ENCODE data around the gene DAG1.
"Not testable (repeated sequence)": the region's sequence is repeated elsewhere in the genome, so short reads cannot be mapped to it uniquely, and the experiment has no call there.

DAG1 gene

DNA sequence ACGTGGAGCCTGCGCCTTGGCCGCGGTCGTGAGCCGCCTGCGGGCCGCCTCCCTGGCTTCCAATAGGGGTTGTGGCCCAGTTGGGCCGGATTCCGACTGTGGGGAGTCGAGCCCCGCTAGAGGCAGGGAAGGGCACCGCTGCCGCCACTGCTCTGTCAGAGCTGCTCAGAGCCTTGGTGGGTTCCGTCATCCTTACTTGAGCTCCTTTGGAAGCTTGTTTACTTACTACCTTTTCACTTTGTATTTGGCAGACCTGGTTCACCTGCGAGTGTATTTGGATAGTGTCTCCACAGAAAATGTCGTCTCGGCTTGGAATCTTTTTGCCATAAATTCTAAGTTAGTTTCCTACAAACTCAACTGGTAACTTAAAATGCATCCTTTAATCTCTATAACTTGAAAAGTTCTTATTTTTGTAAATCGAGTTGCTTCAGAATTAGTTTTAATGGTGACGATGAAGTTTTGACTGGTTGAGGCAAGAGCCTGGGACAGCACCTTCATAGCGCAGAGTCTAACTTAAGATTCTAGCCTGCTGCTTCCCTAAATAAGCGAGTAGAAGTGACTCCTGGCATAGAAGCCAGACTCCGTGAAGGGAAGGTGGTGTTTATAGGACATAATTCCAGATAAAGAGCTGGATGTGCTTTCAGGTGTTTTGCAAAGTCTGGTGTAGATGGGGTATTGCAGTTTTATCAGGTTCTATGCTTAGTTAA is 800 bp downstream of the DAG1 start:
- DNase-seq (ENCODE audit: low read depth in 2 of 2): no peak

DNA sequence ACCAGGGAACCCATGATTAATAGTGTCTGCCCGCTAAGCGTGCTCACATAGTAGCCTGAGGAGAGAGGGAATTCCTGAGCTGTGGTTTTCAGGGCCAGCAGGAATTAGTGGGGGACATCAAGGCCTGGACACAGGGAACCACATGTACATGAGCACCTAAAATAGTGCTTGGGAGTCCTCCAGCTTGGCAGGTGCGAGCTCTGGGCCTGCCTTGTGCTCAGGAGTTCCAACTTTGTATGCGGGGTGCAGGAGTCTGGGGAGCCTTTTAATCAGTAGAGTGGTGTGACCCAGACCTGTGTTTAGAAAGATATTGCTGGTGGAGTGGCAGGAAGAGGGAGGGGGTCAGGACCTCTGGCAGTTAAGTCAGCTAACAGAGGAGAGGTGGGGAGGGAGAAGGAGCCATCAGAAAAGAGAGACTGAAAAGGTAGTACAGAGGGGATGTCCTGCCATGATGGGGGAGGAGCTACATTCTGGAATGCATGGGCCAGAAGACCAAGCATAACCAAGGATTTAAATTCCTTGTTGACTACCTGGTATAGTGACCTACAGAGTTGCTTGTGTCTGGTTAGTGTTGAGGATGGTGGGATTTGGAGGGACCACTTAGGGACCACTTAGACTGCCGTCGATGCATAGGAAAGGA is 1.9 kb downstream of the DAG1 start:
- DNase-seq (ENCODE audit: low read depth in 2 of 2): no peak

DNA sequence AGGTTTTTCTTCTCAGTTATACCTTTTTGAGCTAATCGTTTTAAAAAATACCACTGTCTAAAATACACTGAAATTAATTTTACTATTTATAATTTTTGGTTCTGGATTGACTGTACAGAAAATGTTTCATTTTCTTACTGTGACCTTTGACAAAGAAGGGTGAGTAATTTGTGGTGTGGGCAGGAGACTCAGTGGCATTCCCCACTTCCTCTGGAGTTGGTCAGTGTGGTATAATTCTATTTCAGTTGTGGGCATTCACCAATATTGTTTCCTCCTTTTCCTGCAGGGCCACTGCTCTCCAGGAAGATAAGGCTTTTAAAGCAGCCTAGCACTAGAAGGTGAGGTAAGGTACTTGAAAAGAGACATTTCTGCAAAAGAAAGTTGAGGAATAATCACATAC is 6.5 kb downstream of the DAG1 start:
- DNase-seq (ENCODE audit: low read depth in 2 of 2): no peak

DNA sequence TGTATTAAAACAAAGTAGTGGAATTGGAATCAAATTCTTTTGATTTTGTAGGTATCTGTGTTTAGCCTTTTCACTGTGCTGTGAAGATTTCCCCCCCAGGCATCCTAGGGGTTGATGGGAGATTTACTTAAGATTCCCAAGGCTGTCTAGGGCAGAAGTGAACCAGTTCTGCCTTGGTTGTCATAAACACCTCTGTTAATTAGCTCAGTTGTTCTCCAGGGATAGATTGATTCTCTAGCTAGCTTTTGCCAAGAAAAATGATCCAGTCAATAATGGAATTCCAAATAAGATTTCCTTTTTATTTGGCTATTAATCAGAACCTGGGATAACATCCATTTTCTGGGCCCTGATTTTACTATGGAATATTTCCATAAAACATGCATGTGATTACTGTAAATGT is 12.7 kb downstream of the DAG1 start:
- no peak for DNase-seq (ENCODE audit: low read depth in 2 of 2)

DNA sequence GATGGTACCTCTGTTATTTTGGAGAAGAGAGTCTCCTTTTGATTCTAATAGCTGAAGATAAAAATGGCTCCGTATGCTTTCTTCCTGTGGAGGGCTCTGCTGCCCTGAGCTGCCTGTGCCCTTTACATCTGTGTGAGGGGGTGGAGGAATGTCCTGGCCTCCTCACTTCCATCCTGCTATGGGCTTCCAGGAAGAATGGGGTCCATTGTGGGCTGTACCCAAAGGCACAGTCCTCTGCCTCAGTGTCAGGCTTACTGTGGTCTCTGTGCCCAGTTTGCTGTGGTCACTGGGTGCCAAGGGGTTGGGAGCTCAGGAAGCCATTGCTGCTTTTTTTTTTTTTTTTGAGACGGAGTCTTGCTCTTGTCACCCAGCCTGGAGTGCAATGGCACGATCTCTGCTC is 14.4 kb downstream of the DAG1 start:
- no peak for DNase-seq (ENCODE audit: low read depth in 2 of 2)

DNA sequence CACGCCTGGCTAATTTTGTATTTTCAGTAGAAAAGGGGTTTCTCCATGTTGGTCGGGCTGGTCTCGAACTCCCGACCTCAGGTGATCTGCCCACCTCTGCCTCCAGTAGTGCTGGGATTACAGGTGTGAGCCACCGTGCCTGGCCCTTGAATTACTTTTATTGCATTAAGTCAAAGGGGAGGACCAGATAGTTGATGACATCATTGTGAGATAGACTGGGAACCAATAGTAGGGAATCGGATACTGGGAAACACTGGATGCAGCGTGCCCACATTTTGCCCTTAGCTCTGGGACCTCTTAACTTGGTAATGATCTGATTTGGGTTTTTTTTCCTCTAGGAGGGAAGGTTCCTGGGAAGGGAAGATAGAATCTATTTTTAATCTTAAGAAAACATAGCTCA is 19.2 kb downstream of the DAG1 start:
- no peak for DNase-seq (ENCODE audit: low read depth in 2 of 2)

GRCh38 chr3:49492969-49493368 is 22.9 kb downstream of the DAG1 start:
- DNase-seq (ENCODE audit: low read depth in 2 of 2): no peak

GRCh38 chr3:49493901-49494300 is 23.8 kb downstream of the DAG1 start:
- no peak for DNase-seq (ENCODE audit: low read depth in 2 of 2)

DNA sequence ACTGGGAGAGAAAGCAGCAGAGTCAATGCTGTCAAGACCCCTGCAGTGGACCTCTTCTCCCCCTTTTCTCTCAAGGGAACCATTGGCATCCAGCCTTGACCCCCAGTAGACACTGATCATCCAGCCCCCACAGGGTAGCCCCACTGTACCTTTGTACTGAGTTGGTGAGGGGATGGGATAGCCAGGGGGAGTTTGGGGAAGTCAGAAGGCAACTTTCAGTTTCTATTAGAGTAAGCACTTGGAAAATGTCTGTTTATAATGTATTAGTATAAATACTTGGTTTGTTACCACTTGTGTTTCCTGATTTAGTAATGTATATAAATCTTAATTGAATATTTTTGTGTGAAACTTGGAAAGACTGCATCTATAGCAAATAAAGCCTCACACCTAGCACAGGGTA is 25.0 kb downstream of the DAG1 start:
- no peak for DNase-seq (ENCODE audit: low read depth in 2 of 2)

- DNase-seq (ENCODE audit: low read depth in 2 of 2): not testable (repeated sequence)
These were observed 26.8 kb downstream of the DAG1 start for GRCh38 chr3:49496845-49497244.

- DNase-seq (ENCODE audit: low read depth in 2 of 2): no peak
These were observed 27.5 kb downstream of the DAG1 start for GRCh38 chr3:49497606-49498005.

- DNase-seq (ENCODE audit: low read depth in 2 of 2): no peak
These were observed 28.2 kb downstream of the DAG1 start for GRCh38 chr3:49498239-49498638.

DNA sequence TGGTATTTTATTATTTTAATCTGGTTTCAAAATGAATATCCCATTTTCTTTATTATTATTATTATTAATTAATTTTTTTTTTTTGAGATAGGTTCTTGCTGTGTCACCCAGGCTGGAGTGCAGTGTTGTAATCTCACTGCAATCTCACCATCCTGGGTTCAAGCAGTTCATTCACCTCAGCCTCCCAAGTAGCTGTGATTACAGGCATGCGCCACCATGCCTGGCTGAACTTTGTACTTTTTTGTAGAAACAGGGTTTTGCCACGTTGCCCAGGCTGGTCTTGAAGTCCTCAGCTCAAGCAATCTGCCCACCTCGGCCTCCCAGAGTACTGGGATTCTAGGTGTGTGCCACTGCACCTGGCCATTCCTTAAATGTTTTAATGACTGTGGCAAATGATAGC is 28.6 kb downstream of the DAG1 start:
- DNase-seq (ENCODE audit: low read depth in 2 of 2): no peak

DNA sequence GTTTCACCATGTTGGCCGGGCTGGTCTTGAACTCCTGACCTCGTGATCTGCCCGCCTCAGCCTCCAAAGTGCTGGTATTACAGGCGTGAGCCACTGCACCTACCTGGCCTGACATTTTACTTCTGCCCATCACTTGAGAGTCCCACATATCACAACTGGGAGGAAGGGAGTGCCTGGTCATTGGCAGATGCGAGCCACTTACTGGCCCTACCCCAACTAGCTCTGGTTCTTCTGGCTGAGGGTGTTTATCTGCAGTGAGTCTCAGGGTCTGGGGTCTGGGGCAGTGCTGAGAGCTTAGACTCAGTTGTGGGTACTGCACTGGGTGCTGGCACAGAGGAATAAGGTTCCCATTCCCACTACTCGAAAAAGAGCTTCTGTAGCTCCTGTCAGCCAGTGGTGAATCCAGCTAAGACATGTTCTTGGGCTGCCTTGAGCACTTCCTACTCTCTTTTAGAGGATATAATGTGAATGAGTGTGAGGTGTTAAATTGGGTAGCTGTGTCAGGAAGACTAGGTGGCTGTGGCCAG is 30.2 kb downstream of the DAG1 start:
- DNase-seq (ENCODE audit: low read depth in 2 of 2): no peak

DNA sequence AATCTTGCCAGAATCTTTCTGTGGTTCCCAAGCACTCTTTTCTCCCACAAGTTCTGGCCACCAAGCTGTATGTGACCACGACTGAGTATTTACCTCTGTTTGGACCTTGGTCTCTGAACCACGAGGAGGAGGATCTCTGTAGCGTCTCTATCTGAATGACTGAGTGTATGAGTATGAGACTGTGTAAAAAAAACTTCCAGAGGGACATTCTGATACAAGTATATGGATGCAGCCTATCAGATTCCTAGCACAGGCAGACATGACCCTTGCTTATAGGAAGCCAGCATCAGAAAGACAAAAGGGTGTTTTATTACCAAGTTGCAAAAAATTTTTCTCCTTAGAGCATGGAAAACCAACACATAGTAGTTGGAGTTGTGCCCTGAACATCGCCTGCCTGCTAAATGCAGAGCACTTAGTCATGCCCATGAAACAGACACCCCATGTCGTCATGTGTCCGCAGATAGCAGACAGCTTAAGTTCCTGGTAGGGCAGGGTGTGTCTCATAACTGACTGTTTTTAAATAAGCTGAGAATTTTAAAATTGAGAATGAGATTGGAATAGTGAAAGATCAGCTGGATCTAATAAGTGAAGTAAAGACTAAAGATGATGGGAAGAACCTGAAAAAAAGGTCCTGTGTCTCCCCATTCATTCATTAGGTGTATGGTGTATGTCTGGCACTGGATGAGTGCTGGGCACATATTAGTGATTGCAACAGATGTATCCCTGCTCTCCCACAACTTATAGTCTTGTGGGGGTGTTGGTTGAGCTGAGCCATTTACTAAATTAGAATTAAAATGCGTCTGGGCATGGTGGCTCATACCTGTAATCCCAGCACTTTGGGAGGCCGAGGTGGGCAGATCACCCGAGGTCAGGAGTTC is 30.9 kb downstream of the DAG1 start:
- no peak for DNase-seq (ENCODE audit: low read depth in 2 of 2)

- DNase-seq (ENCODE audit: low read depth in 2 of 2): no peak
These were observed 31.8 kb downstream of the DAG1 start for GRCh38 chr3:49501842-49502241.

DNA sequence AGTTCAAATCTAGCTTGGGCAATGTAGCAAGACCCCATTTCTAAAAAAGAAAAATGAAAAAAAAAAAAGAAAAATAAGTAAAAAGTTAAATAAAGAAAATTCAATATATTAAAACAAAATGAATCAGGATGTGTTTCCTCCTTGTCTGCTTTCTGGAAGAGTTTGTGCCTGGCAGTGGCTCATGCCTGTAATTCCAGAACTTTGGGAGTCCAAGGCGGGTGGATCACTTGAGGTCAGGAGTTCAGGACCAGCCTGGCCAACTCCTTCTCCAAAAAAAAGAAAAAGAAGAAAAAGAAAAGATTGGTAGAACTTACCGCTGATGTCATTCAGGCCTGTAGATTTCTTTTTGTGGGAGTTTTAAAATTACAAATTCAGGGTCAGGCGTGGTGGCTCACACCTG is 36.8 kb downstream of the DAG1 start:
- DNase-seq (ENCODE audit: low read depth in 2 of 2): no peak

DNA sequence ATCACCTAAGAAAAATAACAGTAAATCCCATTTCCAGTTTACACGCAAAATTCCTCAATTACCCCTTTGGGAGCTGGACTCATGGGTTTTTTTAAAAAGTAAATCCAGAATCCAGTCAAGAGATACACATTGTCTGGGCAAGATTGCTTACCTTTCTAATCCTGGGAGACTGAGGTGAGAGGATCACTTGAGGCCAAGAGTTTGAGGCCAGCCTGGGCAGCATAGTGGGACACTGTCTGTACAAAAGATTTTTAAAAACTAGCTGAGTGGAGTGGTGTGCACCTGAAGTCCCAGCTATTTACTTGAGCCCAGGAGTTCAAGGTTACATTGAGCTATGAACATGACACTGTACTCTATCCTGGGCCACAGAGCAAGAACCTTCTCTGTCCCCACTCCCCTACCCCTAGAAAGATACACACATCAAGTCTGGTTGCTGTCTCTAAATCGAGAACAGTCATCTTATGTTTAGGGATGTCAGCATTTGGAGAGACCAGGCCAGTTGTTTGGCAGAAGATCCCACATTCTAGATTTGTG is 39.0 kb downstream of the DAG1 start:
- DNase-seq (ENCODE audit: low read depth in 2 of 2): no peak

GRCh38 chr3:49511639-49512038 is 41.6 kb downstream of the DAG1 start:
- DNase-seq (ENCODE audit: low read depth in 2 of 2): no peak

GRCh38 chr3:49512781-49513355 is 42.8 kb downstream of the DAG1 start:
- DNase-seq (ENCODE audit: low read depth in 2 of 2): no peak

- DNase-seq (ENCODE audit: low read depth in 2 of 2): no peak
These were observed 43.5 kb downstream of the DAG1 start for GRCh38 chr3:49513494-49514124.

Measured in stimulated activated CD4-positive, alpha-beta T cell treated with anti-CD3 and anti-CD28 coated beads, Interleukin-15, amount 100 ng/mL, for 48 hours (primary cell).